DND-41 (cell line): Measurements from ENCODE around the gene ARHGAP24.

Experiments
- ATAC-seq: fragments of 200-7000 bp; cut with Tn5 transposase; 3 replicates; pipeline ENCODE4 v1.9.1; 2021; ENCODE audit warnings: low read depth; ENCODE audit not compliant: insufficient read depth
- DNase-seq: peaks from one replicate; pipeline ENCODE4 v3.0.0-alpha.2; 2020
- H2AFZ ChIP-seq: 2 replicates; pipeline ENCODE4 v1.6.0; 2012; ENCODE audit warnings: low read depth, low read length
- H3K27ac ChIP-seq: 2 replicates; pipeline ENCODE4 v1.5.1; 2012; ENCODE audit warnings: low read length, inconsistent platforms
- H3K27me3 ChIP-seq: fragments of 200-600 bp; sonication (generic); 2 replicates; pipeline ENCODE4 v1.6.0; 2012; ENCODE audit warnings: low read length, mild to moderate bottlenecking, inconsistent platforms; ENCODE audit not compliant: insufficient read depth, poor library complexity
- H3K36me3 ChIP-seq: 2 replicates; pipeline ENCODE4 v1.5.1; 2012; ENCODE audit warnings: low read length, inconsistent platforms; ENCODE audit not compliant: insufficient read depth
- H3K4me1 ChIP-seq: 2 replicates; pipeline ENCODE4 v1.5.1; 2012; ENCODE audit warnings: mild to moderate bottlenecking, low read length; ENCODE audit not compliant: insufficient read depth
- H3K4me2 ChIP-seq: 2 replicates; pipeline ENCODE4 v1.6.0; 2012; ENCODE audit warnings: mild to moderate bottlenecking, moderate library complexity, low read length, inconsistent platforms; ENCODE audit not compliant: insufficient read depth
- H3K4me3 ChIP-seq, 2 experiments: fragments of 200-600 bp in 1 of 2; shearing (Covaris generic) in 1 of 2; 2 replicates each; pipeline ENCODE4 v1.5.1; 2012 to 2016; ENCODE audit warnings: inconsistent platforms in 2 of 2, low read length in 2 of 2, mild to moderate bottlenecking in 2 of 2, low read depth in 1 of 2, moderate library complexity in 1 of 2
- H3K79me2 ChIP-seq: 2 replicates; pipeline ENCODE4 v1.6.0; 2012; ENCODE audit warnings: low read length, inconsistent platforms; ENCODE audit not compliant: insufficient read depth
- H3K9ac ChIP-seq: 2 replicates; pipeline ENCODE4 v1.6.0; 2012; ENCODE audit warnings: low read depth, mild to moderate bottlenecking, inconsistent platforms, low read length, moderate library complexity
- H3K9me3 ChIP-seq: 2 replicates; pipeline ENCODE4 v1.5.1; 2012; ENCODE audit warnings: low read length, moderate library complexity, mild to moderate bottlenecking, inconsistent platforms; ENCODE audit not compliant: insufficient read depth, severe bottlenecking
- H4K20me1 ChIP-seq: 2 replicates; pipeline ENCODE4 v1.6.0; 2012; ENCODE audit warnings: low read length; ENCODE audit not compliant: insufficient read depth
- CTCF ChIP-seq: IDR thresholded peaks from 2 replicates; pipeline ENCODE4 v1.5.1; 2012; ENCODE audit warnings: borderline replicate concordance, low read length, moderate library complexity, mild to moderate bottlenecking; ENCODE audit not compliant: poor library complexity, severe bottlenecking; ENCODE audit errors: extremely low read depth
- EZH2 ChIP-seq: IDR thresholded peaks from 3 replicates; pipeline ENCODE4 v1.6.1; 2012; ENCODE audit warnings: borderline replicate concordance, low read depth, mild to moderate bottlenecking, moderate library complexity, low read length, inconsistent platforms; ENCODE audit not compliant: severe bottlenecking

The ARHGAP24 gene

GRCh38 chr4:85728464-85728863, 253.5 kb downstream of the ARHGAP24 start:
- H3K79me2 ChIP-seq = no peaks in the 10 kb centered on the region
- H3K4me3 ChIP-seq = no peak overlapping the region
- no peaks in the 10 kb centered on the region for H3K4me1 ChIP-seq
- no peaks in the 10 kb centered on the region for H3K9me3 ChIP-seq
- no peak overlapping the region for H2AFZ ChIP-seq
- TF ChIP-seq CTCF (no peak), EZH2 (no peak)
- ATAC-seq (no peak), DNase-seq (no peak)
- no peaks in the 10 kb centered on the region for H3K36me3 ChIP-seq
- no peak overlapping the region for H3K4me2 ChIP-seq
- no peak overlapping the region for H3K9ac ChIP-seq
- no peaks in the 10 kb centered on the region for H3K27me3 ChIP-seq
- no peaks in the 10 kb centered on the region for H4K20me1 ChIP-seq
- H3K27ac ChIP-seq = no peak overlapping the region

- Histone ChIP-seq H4K20me1 (no peaks in the 10 kb centered on the region), H3K36me3 (no peaks in the 10 kb centered on the region), H3K9ac (no peak overlapping the region), H3K4me3 (no peak overlapping the region), H3K9me3 (no peaks in the 10 kb centered on the region), H3K27me3 (no peaks in the 10 kb centered on the region), H3K27ac (no peak overlapping the region), H2AFZ (no peak overlapping the region), H3K4me1 (no peaks in the 10 kb centered on the region), H3K79me2 (no peaks in the 10 kb centered on the region), H3K4me2 (no peak overlapping the region)
- no peak for DNase-seq
- TF ChIP-seq EZH2 (no peak), CTCF (no peak)
- no peak for ATAC-seq
Observed at GRCh38 chr4:85732124-85732523, 257.2 kb downstream of the ARHGAP24 start.

GRCh38 chr4:85733798-85734197, 258.8 kb downstream of the ARHGAP24 start:
- H3K27me3 ChIP-seq = no peaks in the 10 kb centered on the region
- no peaks in the 10 kb centered on the region for H3K4me1 ChIP-seq
- H3K9me3 ChIP-seq = no peaks in the 10 kb centered on the region
- no peak overlapping the region for H3K4me3 ChIP-seq
- no peak overlapping the region for H3K4me2 ChIP-seq
- no peak for DNase-seq
- no peak overlapping the region for H3K27ac ChIP-seq
- H3K79me2 ChIP-seq = no peaks in the 10 kb centered on the region
- H3K36me3 ChIP-seq = no peaks in the 10 kb centered on the region
- TF ChIP-seq CTCF = no peak
- TF ChIP-seq EZH2 = no peak
- H2AFZ ChIP-seq = no peak overlapping the region
- no peak for ATAC-seq
- no peak overlapping the region for H3K9ac ChIP-seq
- H4K20me1 ChIP-seq = no peaks in the 10 kb centered on the region

- H3K4me1 ChIP-seq = no peaks in the 10 kb centered on the region
- H3K9ac ChIP-seq = no peak overlapping the region
- H3K36me3 ChIP-seq = no peaks in the 10 kb centered on the region
- no peak for TF ChIP-seq EZH2
- TF ChIP-seq CTCF = no peak
- ATAC-seq (no peak), DNase-seq (no peak)
- H2AFZ ChIP-seq = no peak overlapping the region
- no peak overlapping the region for H3K4me3 ChIP-seq
- no peaks in the 10 kb centered on the region for H3K79me2 ChIP-seq
- H3K27me3 ChIP-seq = no peaks in the 10 kb centered on the region
- no peak overlapping the region for H3K27ac ChIP-seq
- H3K4me2 ChIP-seq = no peak overlapping the region
- no peaks in the 10 kb centered on the region for H3K9me3 ChIP-seq
- H4K20me1 ChIP-seq = no peaks in the 10 kb centered on the region
Observed at GRCh38 chr4:85734424-85734831, 259.5 kb downstream of the ARHGAP24 start.
